ENCODE data around the gene EGF.

The EGF gene

GRCh38 chr4:109985993-109986974, 73.6 kb downstream of the EGF start:
- WGBS (ENCODE audit: extremely low coverage, insufficient coverage, insufficient read length), result no CpG with 5 or more reads among the region's 4 CpGs
- Histone ChIP-seq H3K4me3 (ENCODE audit: low read depth, low read length) (no peak overlapping the region), H3K27me3 (ENCODE audit: insufficient read depth, low read length) (no peaks in the 10 kb centered on the region), H2BK12ac (ENCODE audit: low read length) (no peak overlapping the region), H3K36me3 (ENCODE audit: control insufficient read depth in 1 of 2, insufficient read depth in 2 of 2, low read length in 2 of 2) (no peaks in the 10 kb centered on the region), H4K12ac (ENCODE audit: low read depth, low read length) (no peak overlapping the region), H2BK120ac (ENCODE audit: insufficient read depth, low read length, poor library complexity) (no peak overlapping the region), H3K18ac (ENCODE audit: low read length) (no peak overlapping the region), H3K23ac (ENCODE audit: low read length) (no peak overlapping the region), H3K14ac (ENCODE audit: low read length) (no peak overlapping the region), H3K79me2 (ENCODE audit: control insufficient read depth, insufficient read depth, low read length, poor library complexity) (no peaks in the 10 kb centered on the region), H3K79me1 (ENCODE audit: low read length) (no peaks in the 10 kb centered on the region), H2AFZ (ENCODE audit: insufficient read depth, low read length, poor library complexity) (no peak overlapping the region), H3K9ac (ENCODE audit: low read length) (no peak overlapping the region), H3K4ac (ENCODE audit: low read depth, low read length) (no peak overlapping the region), H4K91ac (ENCODE audit: low read depth, low read length) (no peak overlapping the region), H2BK5ac (ENCODE audit: low read depth, low read length, poor library complexity) (no peak overlapping the region), H3K4me2 (ENCODE audit: low read length) (no peak overlapping the region), H3K9me3 (ENCODE audit: insufficient read depth, low read depth, low read length) (no peaks in the 10 kb centered on the region), H4K8ac (ENCODE audit: low read depth, low read length) (no peak overlapping the region), H3K27ac (ENCODE audit: low read depth, low read length) (no peak overlapping the region), H3K4me1 (ENCODE audit: control insufficient read depth in 1 of 2, insufficient read depth in 2 of 2, low read length in 2 of 2) (no peaks in the 10 kb centered on the region), H2AK5ac (ENCODE audit: low read length) (no peak overlapping the region)
- no peak for DNase-seq

- no peak overlapping the region for H3K9ac ChIP-seq (ENCODE audit: low read length)
These were observed 76.4 kb downstream of the EGF start for GRCh38 chr4:109989044-109989443.

DNA sequence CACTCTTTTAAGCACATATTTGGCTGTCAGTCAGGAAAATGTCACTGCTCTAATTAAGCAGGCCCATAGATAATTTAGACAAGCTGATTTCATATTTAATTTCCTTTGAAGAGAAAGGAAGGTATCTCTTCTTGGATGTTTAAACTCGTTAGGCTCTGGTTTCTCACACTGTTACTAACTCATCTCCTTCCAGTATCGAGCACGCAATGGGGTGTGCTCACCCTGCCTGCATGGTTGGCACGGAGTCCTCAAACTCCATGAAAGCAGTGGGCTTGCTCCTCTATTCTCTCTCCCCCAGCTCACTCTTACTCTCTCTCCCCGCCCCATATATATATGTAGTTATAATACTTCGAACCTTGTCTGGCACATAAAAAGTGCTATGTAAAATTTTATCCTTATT, 76.9 kb downstream of the EGF start:
- no peaks in the 10 kb centered on the region for H3K36me3 ChIP-seq (ENCODE audit: control insufficient read depth in 1 of 2, insufficient read depth in 2 of 2, low read length in 2 of 2)
- no peaks in the 10 kb centered on the region for H3K79me2 ChIP-seq (ENCODE audit: control insufficient read depth, insufficient read depth, low read length, poor library complexity)
- no peak overlapping the region for H2AFZ ChIP-seq (ENCODE audit: insufficient read depth, low read length, poor library complexity)
- no peak overlapping the region for H3K4me2 ChIP-seq (ENCODE audit: low read length)
- no peaks in the 10 kb centered on the region for H3K4me1 ChIP-seq (ENCODE audit: control insufficient read depth in 1 of 2, insufficient read depth in 2 of 2, low read length in 2 of 2)
- no peaks in the 10 kb centered on the region for H3K79me1 ChIP-seq (ENCODE audit: low read length)
- no peaks in the 10 kb centered on the region for H3K27me3 ChIP-seq (ENCODE audit: insufficient read depth, low read length)
- H2BK5ac ChIP-seq (ENCODE audit: low read depth, low read length, poor library complexity), result no peak overlapping the region
- H3K23ac ChIP-seq (ENCODE audit: low read length), result no peak overlapping the region
- no peak overlapping the region for H3K4me3 ChIP-seq (ENCODE audit: low read depth, low read length)
- no peak overlapping the region for H2BK120ac ChIP-seq (ENCODE audit: insufficient read depth, low read length, poor library complexity)
- no peak overlapping the region for H4K12ac ChIP-seq (ENCODE audit: low read depth, low read length)
- DNase-seq, result no peak
- H3K14ac ChIP-seq (ENCODE audit: low read length), result no peak overlapping the region
- no peak overlapping the region for H3K9ac ChIP-seq (ENCODE audit: low read length)
- H2BK12ac ChIP-seq (ENCODE audit: low read length), result no peak overlapping the region
- H4K91ac ChIP-seq (ENCODE audit: low read depth, low read length), result no peak overlapping the region
- no peak overlapping the region for H4K8ac ChIP-seq (ENCODE audit: low read depth, low read length)
- no peak overlapping the region for H2AK5ac ChIP-seq (ENCODE audit: low read length)
- no peak overlapping the region for H3K4ac ChIP-seq (ENCODE audit: low read depth, low read length)
- H3K18ac ChIP-seq (ENCODE audit: low read length), result no peak overlapping the region
- H3K9me3 ChIP-seq (ENCODE audit: insufficient read depth, low read depth, low read length), result no peaks in the 10 kb centered on the region
- H3K27ac ChIP-seq (ENCODE audit: low read depth, low read length), result no peak overlapping the region
- WGBS (ENCODE audit: extremely low coverage, insufficient coverage, insufficient read length), result no CpG with 5 or more reads among the region's 6 CpGs

More at GRCh38 chr4:109989044-109989443, 76.4 kb downstream of the EGF start:
- Histone ChIP-seq H4K8ac (ENCODE audit: low read depth, low read length) (no peak overlapping the region), H2AFZ (ENCODE audit: insufficient read depth, low read length, poor library complexity) (no peak overlapping the region), H3K79me2 (ENCODE audit: control insufficient read depth, insufficient read depth, low read length, poor library complexity) (no peaks in the 10 kb centered on the region), H3K18ac (ENCODE audit: low read length) (no peak overlapping the region), H3K23ac (ENCODE audit: low read length) (no peak overlapping the region), H3K14ac (ENCODE audit: low read length) (no peak overlapping the region), H3K4ac (ENCODE audit: low read depth, low read length) (no peak overlapping the region), H3K27me3 (ENCODE audit: insufficient read depth, low read length) (no peaks in the 10 kb centered on the region), H4K12ac (ENCODE audit: low read depth, low read length) (no peak overlapping the region), H3K79me1 (ENCODE audit: low read length) (no peaks in the 10 kb centered on the region), H2BK120ac (ENCODE audit: insufficient read depth, low read length, poor library complexity) (no peak overlapping the region), H4K91ac (ENCODE audit: low read depth, low read length) (no peak overlapping the region), H3K4me2 (ENCODE audit: low read length) (no peak overlapping the region), H3K27ac (ENCODE audit: low read depth, low read length) (no peak overlapping the region), H2AK5ac (ENCODE audit: low read length) (no peak overlapping the region), H3K4me3 (ENCODE audit: low read depth, low read length) (no peak overlapping the region), H3K9me3 (ENCODE audit: insufficient read depth, low read depth, low read length) (no peaks in the 10 kb centered on the region), H2BK5ac (ENCODE audit: low read depth, low read length, poor library complexity) (no peak overlapping the region), H3K4me1 (ENCODE audit: control insufficient read depth in 1 of 2, insufficient read depth in 2 of 2, low read length in 2 of 2) (no peaks in the 10 kb centered on the region), H3K36me3 (ENCODE audit: control insufficient read depth in 1 of 2, insufficient read depth in 2 of 2, low read length in 2 of 2) (no peaks in the 10 kb centered on the region), H2BK12ac (ENCODE audit: low read length) (no peak overlapping the region)
- no CpG with 5 or more reads among the region's 13 CpGs for WGBS (ENCODE audit: extremely low coverage, insufficient coverage, insufficient read length)
- DNase-seq, result peak; percentile 65 to 75

- H4K91ac ChIP-seq (ENCODE audit: low read depth, low read length), result no peak overlapping the region
- H3K27ac ChIP-seq (ENCODE audit: low read depth, low read length), result no peak overlapping the region
- no peak overlapping the region for H2AK5ac ChIP-seq (ENCODE audit: low read length)
- no peak overlapping the region for H3K4me2 ChIP-seq (ENCODE audit: low read length)
- H2BK12ac ChIP-seq (ENCODE audit: low read length), result no peak overlapping the region
- H3K4me1 ChIP-seq (ENCODE audit: control insufficient read depth in 1 of 2, insufficient read depth in 2 of 2, low read length in 2 of 2), result no peaks in the 10 kb centered on the region
- H3K4me3 ChIP-seq (ENCODE audit: low read depth, low read length), result no peak overlapping the region
- H3K9me3 ChIP-seq (ENCODE audit: insufficient read depth, low read depth, low read length), result no peaks in the 10 kb centered on the region
- no peak overlapping the region for H2BK120ac ChIP-seq (ENCODE audit: insufficient read depth, low read length, poor library complexity)
- no peak overlapping the region for H3K18ac ChIP-seq (ENCODE audit: low read length)
- no peak overlapping the region for H3K9ac ChIP-seq (ENCODE audit: low read length)
- H2BK5ac ChIP-seq (ENCODE audit: low read depth, low read length, poor library complexity), result no peak overlapping the region
- no peak overlapping the region for H3K14ac ChIP-seq (ENCODE audit: low read length)
- WGBS (ENCODE audit: extremely low coverage, insufficient coverage, insufficient read length), result no CpG with 5 or more reads among the region's 5 CpGs
- H4K8ac ChIP-seq (ENCODE audit: low read depth, low read length), result no peak overlapping the region
- no peaks in the 10 kb centered on the region for H3K27me3 ChIP-seq (ENCODE audit: insufficient read depth, low read length)
- no peak overlapping the region for H3K4ac ChIP-seq (ENCODE audit: low read depth, low read length)
- H3K79me2 ChIP-seq (ENCODE audit: control insufficient read depth, insufficient read depth, low read length, poor library complexity), result no peaks in the 10 kb centered on the region
- no peaks in the 10 kb centered on the region for H3K36me3 ChIP-seq (ENCODE audit: control insufficient read depth in 1 of 2, insufficient read depth in 2 of 2, low read length in 2 of 2)
- no peak overlapping the region for H3K23ac ChIP-seq (ENCODE audit: low read length)
- no peak overlapping the region for H4K12ac ChIP-seq (ENCODE audit: low read depth, low read length)
- no peak overlapping the region for H2AFZ ChIP-seq (ENCODE audit: insufficient read depth, low read length, poor library complexity)
- H3K79me1 ChIP-seq (ENCODE audit: low read length), result no peaks in the 10 kb centered on the region
- DNase-seq, result no peak
These were observed 77.9 kb downstream of the EGF start for GRCh38 chr4:109990261-109991257.

Data from trophoblast cell (in vitro differentiated cells and primary cell).